H1 (cell line): ENCODE measurements around the gene TXN2. TPM values are rescaled to one million over a fixed set of nuclear protein-coding genes. Genes with fewer than 3 reads are reported as not detected.
"Not testable (repeated sequence)": the region's sequence is repeated elsewhere in the genome, so short reads cannot be mapped to it uniquely, and the experiment has no call there.

Experiments
- CTCF ChIA-PET: fragments of 300-600 bp; sonication (Branson Sonifier 250); formaldehyde crosslinking; loops from one replicate; lab custom pipeline; 2021; ENCODE audit not compliant: partially characterized antibody; lab: Charles Lee
- POLR2A ChIA-PET: fragments of 300-600 bp; sonication (Branson Sonifier 250); formaldehyde crosslinking; loops from one replicate; lab custom pipeline; 2021; ENCODE audit warnings: inconsistent platforms; ENCODE audit not compliant: partially characterized antibody; lab: Charles Lee
- DNase-seq, 2 experiments: peaks; one replicate each; pipeline versions ENCODE4 v3.0.0 to v3.0.0-alpha.2; 2010 to 2022; ENCODE audit warnings: low spot score in 2 of 2, low read depth in 1 of 2, mixed read lengths in 1 of 2
- FAIRE-seq: peaks from 2 replicates; lab custom pipeline; 2011; peaks lifted over from hg19 to GRCh38; lab: Jason Lieb, UNC
- H2AFZ ChIP-seq: 2 replicates; pipeline ENCODE4 v1.8.1; 2012; ENCODE audit warnings: low read length, inconsistent platforms
- H2AK5ac ChIP-seq: 2 replicates; pipeline ENCODE4 v1.6.1; 2013; ENCODE audit warnings: low read depth, low read length
- H2BK120ac ChIP-seq: replicated peaks from 2 replicates; pipeline ENCODE3; 2013; ENCODE audit warnings: low read depth, low read length, inconsistent platforms
- H2BK12ac ChIP-seq: 2 replicates; pipeline ENCODE4 v1.6.1; 2013; ENCODE audit warnings: low read depth, low read length
- H2BK15ac ChIP-seq: 2 replicates; pipeline ENCODE4 v1.6.1; 2013; ENCODE audit warnings: low read length
- H2BK20ac ChIP-seq: 2 replicates; pipeline ENCODE4 v1.6.1; 2013; ENCODE audit warnings: low read length
- H2BK5ac ChIP-seq: 2 replicates; pipeline ENCODE4 v1.6.1; 2013; ENCODE audit warnings: low read depth, low read length
- H3K14ac ChIP-seq: 2 replicates; pipeline ENCODE4 v1.6.1; 2013; ENCODE audit warnings: inconsistent platforms; ENCODE audit not compliant: insufficient read length
- H3K18ac ChIP-seq: 2 replicates; pipeline ENCODE4 v1.6.1; 2013; ENCODE audit warnings: low read length; ENCODE audit errors: extremely low read depth
- H3K23ac ChIP-seq: 2 replicates; pipeline ENCODE4 v1.6.1; 2013; ENCODE audit warnings: inconsistent platforms; ENCODE audit not compliant: insufficient read length
- H3K23me2 ChIP-seq: 2 replicates; pipeline ENCODE4 v1.6.1; 2013; ENCODE audit warnings: low read depth, low read length
- H3K27ac ChIP-seq: 2 replicates; pipeline ENCODE4 v1.6.1; 2011; ENCODE audit warnings: low read depth, low read length, inconsistent platforms
- H3K27me3 ChIP-seq, 4 experiments: replicated peaks in 1 of 4; 1 replicate in 1 of 4; 2 replicates in 3 of 4; pipeline versions ENCODE4 v1.6.1 to v1.8.1; 2011 to 2013; ENCODE audit warnings: low read length in 3 of 4, mild to moderate bottlenecking in 3 of 4, inconsistent platforms in 2 of 4, mixed read lengths in 2 of 4, moderate library complexity in 1 of 4; ENCODE audit not compliant: control insufficient read depth in 3 of 4, insufficient read depth in 3 of 4; ENCODE audit errors: extremely low read depth in 1 of 4
- H3K36me3 ChIP-seq, 4 experiments: 2 replicates each; pipeline versions ENCODE4 v1.6.1 to v1.8.1; 2011 to 2013; ENCODE audit warnings: mild to moderate bottlenecking in 4 of 4, low read length in 3 of 4, moderate library complexity in 2 of 4, control low read depth in 1 of 4, inconsistent platforms in 1 of 4; ENCODE audit not compliant: insufficient read depth in 4 of 4, control insufficient read depth in 2 of 4
- H3K4ac ChIP-seq: replicated peaks from 2 replicates; pipeline ENCODE3; 2013; ENCODE audit warnings: low read length, low read depth, mixed read lengths, inconsistent platforms; ENCODE audit not compliant: insufficient read length
- H3K4me1 ChIP-seq, 4 experiments: replicated peaks in 1 of 4; 1 replicate in 1 of 4; 2 replicates in 3 of 4; pipeline versions ENCODE4 v1.6.1 to v1.8.1; 2011 to 2013; ENCODE audit warnings: low read length in 3 of 4, inconsistent platforms in 2 of 4, mixed read lengths in 1 of 4; ENCODE audit not compliant: insufficient read depth in 4 of 4, control insufficient read depth in 3 of 4
- H3K4me2 ChIP-seq, 2 experiments: 2 replicates each; pipeline versions ENCODE4 v1.6.1 to v1.8.1; 2011 to 2013; ENCODE audit warnings: low read depth in 2 of 2, low read length in 2 of 2, control low read depth in 1 of 2, inconsistent platforms in 1 of 2, mild to moderate bottlenecking in 1 of 2; ENCODE audit not compliant: insufficient read depth in 1 of 2
- H3K4me3 ChIP-seq, 4 experiments: fragments of 200-600, 300-600 bp in 1 of 4; sonication (generic), shearing (Covaris generic), sonication (Bioruptor Twin) in 1 of 4; 2 replicates each; pipeline versions ENCODE4 v1.5.1 to v1.8.1; 2011 to 2016; ENCODE audit warnings: low read length in 4 of 4, low read depth in 3 of 4, control low read depth in 2 of 4, inconsistent platforms in 2 of 4, mild to moderate bottlenecking in 2 of 4, mixed read lengths in 1 of 4, moderate library complexity in 1 of 4; ENCODE audit not compliant: insufficient read depth in 2 of 4; ENCODE audit errors: extremely low read depth in 1 of 4
- H3K56ac ChIP-seq: replicated peaks from 2 replicates; pipeline ENCODE3; 2013; ENCODE audit warnings: low read depth, mild to moderate bottlenecking, mixed read lengths, low read length, inconsistent platforms; ENCODE audit not compliant: insufficient read length
- H3K79me1 ChIP-seq: 2 replicates; pipeline ENCODE4 v1.6.1; 2013; ENCODE audit warnings: low read depth, low read length, control low read depth
- H3K79me2 ChIP-seq, 2 experiments: 2 replicates each; pipeline versions ENCODE4 v1.6.1 to v1.8.1; 2012 to 2013; ENCODE audit warnings: low read length in 2 of 2, mild to moderate bottlenecking in 2 of 2, inconsistent platforms in 1 of 2; ENCODE audit not compliant: insufficient read depth in 2 of 2, control insufficient read depth in 1 of 2
- H3K9ac ChIP-seq, 4 experiments: replicated peaks in 1 of 4; 1 replicate in 1 of 4; 2 replicates in 3 of 4; pipeline versions ENCODE4 v1.6.1 to v1.8.1; 2011 to 2013; ENCODE audit warnings: low read depth in 3 of 4, low read length in 3 of 4, control low read depth in 2 of 4, mild to moderate bottlenecking in 2 of 4, moderate library complexity in 2 of 4, inconsistent platforms in 1 of 4; ENCODE audit errors: extremely low read depth in 1 of 4
- H3K9me3 ChIP-seq, 2 experiments: 2 replicates each; pipeline versions ENCODE4 v1.6.1 to v1.8.1; 2012 to 2013; ENCODE audit warnings: mild to moderate bottlenecking in 2 of 2, moderate library complexity in 2 of 2, control low read depth in 1 of 2, inconsistent platforms in 1 of 2, low read depth in 1 of 2, low read length in 1 of 2, mixed read lengths in 1 of 2; ENCODE audit not compliant: insufficient read depth in 2 of 2
- H4K20me1 ChIP-seq, 2 experiments: replicated peaks in 1 of 2; 2 replicates each; pipeline versions ENCODE3 to v1.8.1; 2011 to 2013; ENCODE audit warnings: inconsistent platforms in 2 of 2, low read length in 2 of 2, mild to moderate bottlenecking in 1 of 2; ENCODE audit not compliant: insufficient read depth in 2 of 2, control insufficient read depth in 1 of 2
- H4K5ac ChIP-seq: 2 replicates; pipeline ENCODE4 v1.6.1; 2013; ENCODE audit warnings: low read length, low read depth, mixed read lengths, inconsistent platforms; ENCODE audit not compliant: insufficient read length
- H4K8ac ChIP-seq: 2 replicates; pipeline ENCODE4 v1.8.0; 2013; ENCODE audit warnings: mild to moderate bottlenecking, moderate library complexity, low read length, inconsistent platforms; ENCODE audit not compliant: insufficient read depth; ENCODE audit errors: extremely low read depth
- H4K91ac ChIP-seq: replicated peaks from 2 replicates; pipeline ENCODE3; 2013; ENCODE audit warnings: low read length, mixed read lengths, inconsistent platforms; ENCODE audit not compliant: insufficient read length
- WGBS, 2 experiments: shearing (Covaris generic) in 1 of 2; methylation state at CpG; one replicate each; pipeline versions ENCODE4 v1.1.6 to v1.1.7; 2013 to 2015; ENCODE audit warnings: low lambda C conversion rate in 2 of 2, mixed read lengths in 2 of 2, inconsistent platforms in 1 of 2, low coverage in 1 of 2, missing lambda C conversion rate in 1 of 2; ENCODE audit not compliant: insufficient replicate concordance in 2 of 2, insufficient coverage in 1 of 2, insufficient read length in 1 of 2; ENCODE audit errors: extremely low coverage in 1 of 2, missing lambda C conversion rate in 1 of 2; 5-methylcytosine and 5-hydroxymethylcytosine counted together
- polyA plus RNA-seq, 7 experiments: library from polyadenylated mRNA; depleted of rRNA in 3 of 7; stranded (reverse) in 5 of 7; unstranded in 2 of 7; fragments of >200 nt in 5 of 7; fragments of 200-250 nt in 2 of 7; gene quantifications; 1 replicate in 5 of 7; 2 replicates in 1 of 7; 4 replicates in 1 of 7; pipeline versions ENCODE4 v1.2.1 to v1.2.3, GENCODE V29; 2011 to 2013; ENCODE audit warnings: missing spikeins in 2 of 7, mixed read lengths in 2 of 7
- total RNA-seq: library from RNA; stranded (reverse); fragmentation: NEBNext Ultra II Directional; extraction: Animal tissue kit (Norgen Biotek cat#: 25700); gene quantifications from 2 replicates; pipeline ENCODE4 v1.2.1, GENCODE V29; 2021

TXN2 gene
- total and polyA plus RNA-seq, 2 of the 8 experiments (the other 6 are each of a cell fraction or from before 2014, with no cell fraction given): 47.5 to 116 TPM

DNA sequence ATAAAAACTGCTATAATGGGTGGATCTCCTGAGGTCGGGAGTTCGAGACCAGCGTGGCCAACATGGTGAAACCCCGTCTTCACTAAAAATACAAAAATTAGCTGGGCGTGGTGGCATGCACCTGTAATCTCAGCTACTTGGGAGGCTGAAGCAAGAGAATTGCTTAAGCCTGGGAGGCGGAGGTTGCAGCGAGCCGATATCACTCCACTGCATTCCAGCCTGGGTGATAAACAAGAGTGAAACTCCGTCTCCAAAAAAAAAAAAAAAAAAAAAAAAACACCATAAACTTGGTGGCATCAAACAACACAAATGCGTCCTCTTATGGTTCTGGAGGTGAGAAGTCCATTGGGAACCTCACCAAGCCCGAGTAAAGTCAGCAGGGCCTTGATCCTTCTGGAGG, 53.5 kb downstream of the TXN2 start:
- H4K5ac ChIP-seq, H3K23me2 ChIP-seq, H2BK120ac ChIP-seq, H2BK20ac ChIP-seq, H3K4ac ChIP-seq, H2AFZ ChIP-seq, DNase-seq, H3K23ac ChIP-seq, H4K8ac ChIP-seq, H3K4me2 ChIP-seq, H3K4me3 ChIP-seq, FAIRE-seq, H4K20me1 ChIP-seq, H3K9me3 ChIP-seq, H3K9ac ChIP-seq, H3K18ac ChIP-seq, H2AK5ac ChIP-seq, H3K56ac ChIP-seq, H3K27ac ChIP-seq, H2BK15ac ChIP-seq, H2BK5ac ChIP-seq, H2BK12ac ChIP-seq, H3K27me3 ChIP-seq, H3K79me2 ChIP-seq, H4K91ac ChIP-seq, H3K79me1 ChIP-seq, H3K14ac ChIP-seq, H3K36me3 ChIP-seq: not testable (repeated sequence)
- 99% methylated on average over 8 of the region's 11 CpGs; no CpG with 5 or more reads in 1 of the 2 experiments for WGBS, 2 experiments
- POLR2A ChIA-PET: interaction anchor here (2.0 kb wide), 1 partner anchor 17 kb away, joined by 5 read pairs; no protein-coding TSS in a partner anchor
- CTCF ChIA-PET: interaction anchor here (0.7 to 1.4 kb wide), 4 partner anchors 15 to 59 kb away, joined by 3 to 4 read pairs (median 3); no protein-coding TSS in a partner anchor
- peaks cover 0 to 13% (median 9%) of the 10 kb centered on the region in 4 experiments; a peak in 5 of 7 replicates for H3K4me1 ChIP-seq
